Breast epithelium (tissue), 4 donors: ENCODE data around the gene AGAP5. TPM values are rescaled to one million over a fixed set of nuclear protein-coding genes. Genes with fewer than 3 reads are reported as not detected.
"Not testable (repeated sequence)": the region's sequence is repeated elsewhere in the genome, so short reads cannot be mapped to it uniquely, and the experiment has no call there.

Experiments used
- DNase-seq, 2 donors: peaks; one replicate each; pipeline ENCODE4 v3.0.0-alpha.2; 2019; ENCODE audit warnings: low spot score in 2 of 2
- H3K27ac ChIP-seq, 2 donors: fragments of 200-600 bp; sonication (generic) in 1 of 2; one replicate each; pipeline ENCODE4 v1.5.1; 2016 to 2019; ENCODE audit warnings: mild to moderate bottlenecking in 1 of 2
- H3K27me3 ChIP-seq, 2 donors: fragments of 200-600 bp; sonication (generic) in 1 of 2; one replicate each; pipeline versions ENCODE4 v1.5.1 to v1.6.0; 2017 to 2019; ENCODE audit warnings: control low read depth in 1 of 2, mild to moderate bottlenecking in 1 of 2
- H3K36me3 ChIP-seq: fragments of 200-600 bp; one replicate; pipeline ENCODE4 v1.5.1; 2019
- H3K4me1 ChIP-seq, 2 donors: fragments of 200-600 bp; sonication (generic); one replicate each; pipeline ENCODE4 v1.5.1; 2016 to 2019; ENCODE audit warnings: control low read depth in 1 of 2
- H3K4me3 ChIP-seq, 3 donors: fragments of 200-600 bp; sonication (generic); 1 replicate in 2 of 3; 2 replicates in 1 of 3; pipeline ENCODE4 v1.5.1; 2016 to 2019; ENCODE audit warnings: mild to moderate bottlenecking in 3 of 3, moderate library complexity in 2 of 3
- H3K9me3 ChIP-seq, 2 donors: fragments of 200-600 bp; sonication (generic) in 1 of 2; one replicate each; pipeline ENCODE4 v1.5.1; 2016 to 2019; ENCODE audit warnings: control low read depth in 1 of 2
- POLR2A ChIP-seq: fragments of 450-650 bp; IDR thresholded peaks from one replicate; pipeline ENCODE4 v1.6.1; 2016; ENCODE audit warnings: antibody characterized with exemption, mild to moderate bottlenecking, moderate library complexity
- POLR2AphosphoS5 ChIP-seq, 3 donors: sonication (generic); formaldehyde crosslinking; IDR thresholded peaks; one replicate each; pipeline ENCODE4 v1.6.1; 2017; ENCODE audit warnings: antibody characterized with exemption in 3 of 3
- intact Hi-C: fragments of 100-400 bp; cut with DNase I; formaldehyde crosslinking; loops from one replicate; pipeline ENCODE4 v1.15.1; 2023; ENCODE audit warnings: low total_unique reads
- total RNA-seq, 3 donors: library from RNA; depleted of rRNA; stranded (reverse); fragments of >200 nt; gene quantifications; one replicate each; pipeline ENCODE4 v1.1.0, GENCODE V29; 2016
- TF ChIP-seq, protein P1 (sequence below), 3 donors: fragments of 450-650 bp; IDR thresholded peaks; one replicate each; pipeline ENCODE4 v1.5.1; 2016 to 2017; ENCODE audit warnings: antibody characterized with exemption in 3 of 3, mild to moderate bottlenecking in 3 of 3, moderate library complexity in 3 of 3

The AGAP5 gene
- total RNA-seq, 3 donors from 2014 or later: 5.4 to 11.7 (median 7.9) TPM

DNA sequence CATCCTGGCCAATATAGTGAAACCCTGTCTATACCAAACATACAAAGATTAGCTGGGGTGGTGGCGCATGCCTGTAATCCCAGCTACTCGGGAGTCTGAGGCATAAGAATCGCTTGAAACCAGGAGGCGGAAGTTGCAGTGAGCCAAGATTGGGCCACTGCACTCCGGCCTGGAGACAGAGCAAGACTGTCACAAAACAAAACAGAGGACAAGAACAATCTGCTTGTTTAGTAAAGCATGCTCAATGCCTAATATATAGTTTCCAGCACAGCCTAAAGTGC is 44.5 kb upstream of the AGAP5 start:
- peak overlapping the region in 1 of 3 donors; percentile 77 for H3K4me3 ChIP-seq
- no peaks in the 10 kb centered on the region for H3K36me3 ChIP-seq
- DNase-seq: no peak
- no peaks in the 10 kb centered on the region for H3K9me3 ChIP-seq
- intact Hi-C loops: no loop called here
- peak overlapping the region in 1 of 2 donors; percentile 53 for H3K27ac ChIP-seq
- TF ChIP-seq POLR2A: no peak
- H3K27me3 ChIP-seq: no peaks in the 10 kb centered on the region
- H3K4me1 ChIP-seq: peaks cover 6 to 9% of the 10 kb centered on the region in 2 donors

DNA sequence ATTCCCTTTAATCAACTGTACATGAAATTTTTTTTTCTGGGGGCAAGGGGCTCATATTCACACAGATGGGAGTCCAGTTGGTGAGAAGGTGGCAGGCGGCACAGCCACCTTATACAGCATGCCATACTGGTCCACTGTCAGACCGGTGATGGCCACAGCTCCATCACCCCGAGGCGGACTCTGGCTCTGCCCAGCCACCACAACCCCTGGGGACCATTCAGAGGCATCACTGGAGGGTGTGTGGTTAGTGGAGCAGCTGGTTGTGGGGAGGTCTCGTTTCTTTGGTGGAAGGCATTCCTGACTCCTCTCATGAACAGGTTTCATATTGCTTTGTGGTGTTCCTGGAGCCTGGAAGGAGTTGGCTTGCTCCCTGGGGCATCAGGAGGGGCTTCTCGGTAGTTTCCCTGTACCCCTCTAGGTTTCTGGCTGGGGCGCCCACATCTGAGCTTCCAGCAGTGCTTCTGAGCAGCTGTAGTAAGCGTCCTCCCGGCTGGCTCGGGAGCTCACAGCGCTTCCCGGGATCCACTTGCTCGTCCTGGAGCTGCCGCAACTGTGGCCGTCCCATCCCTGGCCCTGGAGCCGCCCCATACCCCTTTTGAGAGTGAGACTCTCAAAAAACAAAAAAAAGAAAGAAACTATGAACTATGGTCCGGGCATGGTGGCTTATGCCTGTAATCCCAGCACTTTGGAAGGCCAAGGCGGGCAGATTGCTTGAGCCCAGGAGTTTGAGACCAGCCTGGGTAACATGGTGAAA is 42.8 kb upstream of the AGAP5 start:
- DNase-seq, H3K36me3 ChIP-seq, intact Hi-C loops, H3K4me1 ChIP-seq, H3K27me3 ChIP-seq, H3K27ac ChIP-seq, H3K9me3 ChIP-seq, H3K4me3 ChIP-seq: not testable (repeated sequence)

DNA sequence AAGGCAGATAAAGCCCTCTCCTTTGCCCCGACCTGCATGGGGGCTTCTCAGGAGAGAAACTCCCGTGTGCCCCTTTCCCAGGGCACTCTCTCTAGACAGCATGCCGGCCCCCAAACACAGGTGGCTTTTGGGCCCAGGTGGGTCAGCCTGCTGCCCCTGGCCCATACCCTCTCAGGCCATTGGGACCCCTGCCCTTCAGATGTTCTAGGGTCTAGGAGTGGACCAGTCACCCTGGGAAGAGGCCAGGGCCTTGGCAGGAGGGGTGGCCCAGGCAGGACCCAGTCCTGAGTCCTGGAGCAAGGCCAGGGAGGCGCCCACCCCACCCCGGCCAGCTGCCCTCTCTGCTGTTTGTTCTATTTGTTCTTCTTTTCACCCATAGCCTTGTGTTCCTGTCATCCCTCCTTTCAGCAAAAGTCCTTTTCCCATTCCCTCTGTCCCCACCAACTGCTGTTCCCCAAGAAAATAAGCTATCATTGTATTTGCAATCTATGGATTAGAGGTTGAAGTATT is 36.9 kb upstream of the AGAP5 start:
- Histone ChIP-seq H3K27ac (no peak overlapping the region), H3K9me3 (no peaks in the 10 kb centered on the region), H3K27me3 (no peaks in the 10 kb centered on the region), H3K36me3 (no peaks in the 10 kb centered on the region), H3K4me1 (peaks cover 0 to 5% of the 10 kb centered on the region in 2 donors), H3K4me3 (no peak overlapping the region)
- TF ChIP-seq POLR2A: no peak
- TF ChIP-seq POLR2AphosphoS5 (IDR thresholded peaks at IDR 0.05): no peak
- TF ChIP-seq, protein P1, sequence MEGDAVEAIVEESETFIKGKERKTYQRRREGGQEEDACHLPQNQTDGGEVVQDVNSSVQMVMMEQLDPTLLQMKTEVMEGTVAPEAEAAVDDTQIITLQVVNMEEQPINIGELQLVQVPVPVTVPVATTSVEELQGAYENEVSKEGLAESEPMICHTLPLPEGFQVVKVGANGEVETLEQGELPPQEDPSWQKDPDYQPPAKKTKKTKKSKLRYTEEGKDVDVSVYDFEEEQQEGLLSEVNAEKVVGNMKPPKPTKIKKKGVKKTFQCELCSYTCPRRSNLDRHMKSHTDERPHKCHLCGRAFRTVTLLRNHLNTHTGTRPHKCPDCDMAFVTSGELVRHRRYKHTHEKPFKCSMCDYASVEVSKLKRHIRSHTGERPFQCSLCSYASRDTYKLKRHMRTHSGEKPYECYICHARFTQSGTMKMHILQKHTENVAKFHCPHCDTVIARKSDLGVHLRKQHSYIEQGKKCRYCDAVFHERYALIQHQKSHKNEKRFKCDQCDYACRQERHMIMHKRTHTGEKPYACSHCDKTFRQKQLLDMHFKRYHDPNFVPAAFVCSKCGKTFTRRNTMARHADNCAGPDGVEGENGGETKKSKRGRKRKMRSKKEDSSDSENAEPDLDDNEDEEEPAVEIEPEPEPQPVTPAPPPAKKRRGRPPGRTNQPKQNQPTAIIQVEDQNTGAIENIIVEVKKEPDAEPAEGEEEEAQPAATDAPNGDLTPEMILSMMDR (IDR thresholded peaks at IDR 0.05): no peak
- DNase-seq: no peak
- intact Hi-C loops: no loop called here

DNA sequence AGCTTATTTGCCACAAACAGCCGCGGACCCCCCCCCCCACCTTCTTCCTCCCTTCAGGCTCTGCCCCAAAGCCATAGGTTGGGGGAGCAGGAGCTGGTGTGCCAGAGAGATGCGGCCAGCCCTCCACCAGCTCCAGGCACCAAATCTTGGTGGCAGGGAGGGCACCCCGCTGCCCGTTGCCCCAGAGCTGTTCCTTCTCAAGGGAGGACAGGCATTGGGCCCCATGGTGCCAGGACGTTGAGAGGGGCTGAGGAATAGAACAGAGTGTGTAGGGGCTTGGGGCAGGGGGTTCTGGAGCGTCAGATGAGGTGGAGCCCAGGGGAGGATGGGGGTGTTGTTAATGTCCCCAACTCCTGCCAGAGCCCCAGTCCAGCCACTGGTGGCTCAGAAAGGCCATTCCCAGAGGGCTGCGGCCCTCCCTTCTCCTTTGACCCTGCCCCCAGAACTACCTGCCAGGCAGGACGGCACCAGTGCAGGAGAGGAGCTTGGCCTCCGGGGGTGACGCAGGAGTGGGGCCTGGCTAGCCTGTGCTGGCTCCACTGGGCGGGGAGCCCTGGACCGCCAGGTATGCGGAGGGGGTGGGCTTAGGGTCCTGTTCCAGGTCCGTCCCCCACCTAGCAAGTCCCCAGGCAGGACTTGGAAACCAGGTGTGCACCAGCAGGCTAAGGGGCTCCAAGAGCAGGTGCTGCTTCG is 36.3 kb upstream of the AGAP5 start:
- no peaks in the 10 kb centered on the region for H3K36me3 ChIP-seq
- no peaks in the 10 kb centered on the region for H3K27me3 ChIP-seq
- no peak for DNase-seq
- no peak overlapping the region for H3K27ac ChIP-seq
- H3K9me3 ChIP-seq: no peaks in the 10 kb centered on the region
- intact Hi-C loops: no loop called here
- peaks cover 0 to 5% of the 10 kb centered on the region in 2 donors for H3K4me1 ChIP-seq
- no peak overlapping the region for H3K4me3 ChIP-seq
- TF ChIP-seq POLR2AphosphoS5 (IDR thresholded peaks at IDR 0.05) (no peak), POLR2A (no peak)
- TF ChIP-seq, protein P1 (IDR thresholded peaks at IDR 0.05): no peak

DNA sequence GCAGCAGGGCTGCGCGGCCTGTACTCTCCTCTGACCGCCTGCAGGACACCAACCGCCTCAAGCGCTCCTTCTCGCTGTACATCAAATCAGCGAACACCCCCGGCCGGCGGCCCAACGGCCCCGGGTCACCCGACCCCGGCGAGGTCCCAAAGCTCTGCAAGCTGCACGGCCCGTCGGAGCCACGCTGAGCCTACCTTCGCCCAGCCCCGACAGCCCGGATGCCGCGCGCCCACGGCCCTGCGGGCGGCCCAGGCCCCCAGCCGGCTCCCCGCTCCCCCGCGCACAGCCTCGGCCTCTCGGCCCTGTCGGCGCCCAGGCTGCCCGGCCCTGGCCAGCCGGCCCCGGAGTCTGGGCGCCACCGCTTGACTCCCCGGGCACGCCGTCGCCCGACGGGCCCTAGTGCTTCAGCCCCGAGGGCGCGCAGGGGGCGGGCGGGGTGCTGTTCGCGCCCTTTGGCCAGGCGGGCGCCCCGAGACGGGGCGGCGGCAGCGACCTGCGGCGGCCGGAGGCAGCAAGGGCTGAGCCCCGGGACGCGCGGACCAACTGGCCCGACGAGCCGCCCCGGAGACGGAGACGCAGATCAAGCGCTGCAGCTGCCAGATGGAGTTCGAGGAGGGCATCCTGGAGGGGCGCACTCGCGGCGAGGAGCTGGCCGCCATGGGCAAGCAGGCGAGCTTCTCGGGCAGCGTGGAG is 35.2 kb upstream of the AGAP5 start:
- H3K27me3 ChIP-seq: no peaks in the 10 kb centered on the region
- DNase-seq: no peak
- no peak overlapping the region for H3K4me3 ChIP-seq
- intact Hi-C loops: no loop called here
- H3K9me3 ChIP-seq: no peaks in the 10 kb centered on the region
- H3K27ac ChIP-seq: no peak overlapping the region
- H3K36me3 ChIP-seq: no peaks in the 10 kb centered on the region
- TF ChIP-seq POLR2AphosphoS5 (IDR thresholded peaks at IDR 0.05) (no peak), POLR2A (no peak)
- TF ChIP-seq, protein P1 (IDR thresholded peaks at IDR 0.05): no peak
- H3K4me1 ChIP-seq: peaks cover 0 to 5% of the 10 kb centered on the region in 2 donors

DNA sequence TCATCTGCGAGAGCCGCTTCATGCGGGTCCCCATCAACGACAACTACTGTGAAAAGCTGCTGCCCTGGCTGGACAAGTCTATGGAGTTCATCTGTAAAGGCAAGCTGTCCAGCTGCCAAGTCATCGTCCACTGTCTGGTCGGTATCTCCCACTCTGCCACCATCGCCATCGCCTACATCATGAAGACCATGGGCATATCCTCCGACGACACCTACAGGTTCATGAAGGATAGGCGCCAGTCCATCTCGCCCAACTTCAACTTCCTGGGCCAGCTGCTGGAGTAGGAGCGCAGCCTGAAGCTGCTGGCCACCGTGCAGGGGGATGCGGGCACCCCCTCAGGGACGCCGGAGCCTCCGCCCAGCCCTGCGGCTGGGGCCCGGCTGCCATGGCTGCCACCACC is 34.5 kb upstream of the AGAP5 start:
- Histone ChIP-seq H3K9me3 (no peaks in the 10 kb centered on the region), H3K36me3 (no peaks in the 10 kb centered on the region), H3K27me3 (no peaks in the 10 kb centered on the region), H3K4me3 (no peak overlapping the region), H3K27ac (no peak overlapping the region), H3K4me1 (peaks cover 0 to 5% of the 10 kb centered on the region in 2 donors)
- no peak for TF ChIP-seq POLR2A
- TF ChIP-seq, protein P1 (IDR thresholded peaks at IDR 0.05): no peak
- no peak for TF ChIP-seq POLR2AphosphoS5 (IDR thresholded peaks at IDR 0.05)
- intact Hi-C loops: no loop called here
- no peak for DNase-seq
